ENCODE measurements around the gene MT1G. TPM values are rescaled to one million over a fixed set of nuclear protein-coding genes. Genes with fewer than 3 reads are reported as not detected.

Gene MT1G
- total and polyA plus RNA-seq, 9 of the 15 experiments (the other 6 are each of a cell fraction or from before 2014, with no cell fraction given) = 0.28 to 1.7 (median 0.69) TPM; not detected in 4

GRCh38 chr16:56626685-56627084 lies 41.2 kb downstream of the MT1G start:
- Histone ChIP-seq H4K20me1 (replicated peaks; ENCODE audit: control insufficient read depth, insufficient read depth, low read length) (no peaks in the 10 kb centered on the region), H3K4me3 (no peak overlapping the region), H3K27ac (ENCODE audit: extremely low read depth, low read depth, low read length) (no peak overlapping the region), H2AFZ (ENCODE audit: low read depth, low read length) (no peak overlapping the region), H3K4me1 (replicated peaks in 1 of 2; ENCODE audit: control insufficient read depth in 2 of 2, insufficient read depth in 2 of 2, low read length in 2 of 2) (peaks cover 0 to 7% of the 10 kb centered on the region in 2 experiments; a peak in 2 of 5 replicates), H3K9me3 (replicated peaks; ENCODE audit: control insufficient read depth, insufficient read depth, low read depth, low read length) (no peaks in the 10 kb centered on the region), H3K27me3 (ENCODE audit: control insufficient read depth in 2 of 2, insufficient read depth in 2 of 2, low read length in 2 of 2) (peaks cover 21 to 45% of the 10 kb centered on the region in 2 experiments; a peak in 4 of 5 replicates), H3K36me3 (ENCODE audit: control insufficient read depth, insufficient read depth, low read length) (no peaks in the 10 kb centered on the region), H3K9me1 (ENCODE audit: control insufficient read depth, insufficient read depth, low read length) (no peaks in the 10 kb centered on the region), H3K9ac (ENCODE audit: insufficient read depth in 1 of 2, low read depth in 2 of 2, low read length in 2 of 2) (no peak overlapping the region), H3K79me2 (ENCODE audit: control insufficient read depth, insufficient read depth, low read length) (no peaks in the 10 kb centered on the region), H3K4me2 (ENCODE audit: insufficient read depth, low read length) (no peak overlapping the region)
- 0% methylated on average over 5 of the region's 7 CpGs for WGBS (ENCODE audit: insufficient coverage, low coverage, missing lambda C conversion rate)
- no peak for DNase-seq (ENCODE audit: extremely low read depth in 1 of 4, low spot score in 3 of 4)
- no peak for ATAC-seq
- ChIA-PET POLR2A (no interaction called here), CTCF (ENCODE audit: low intra/inter-chr PET ratio) (no interaction called here)
- intact Hi-C loops (cut with micrococcal nuclease) (no loop called here), in situ Hi-C loops (cut with MboI) (no loop called here)
- FAIRE-seq = no peak
- TF ChIP-seq GABPB2 (CRISPR knock-in tag; conservative IDR thresholded peaks at IDR 0.05) (no peak), MAFK (IDR thresholded peaks at IDR 0.05; ENCODE audit: low read length) (no peak), PYGO2 (tag; IDR thresholded peaks at IDR 0.05) (no peak), ZNF717 (CRISPR knock-in tag; IDR thresholded peaks at IDR 0.05) (no peak), MCM5 (IDR thresholded peaks at IDR 0.05; ENCODE audit: low read depth) (no peak)
- no TSS peak for BruUV-seq (replicated peaks)

- no peak overlapping the region for H3K4me3 ChIP-seq
- no TSS peak for BruUV-seq (replicated peaks)
- H4K20me1 ChIP-seq (replicated peaks; ENCODE audit: control insufficient read depth, insufficient read depth, low read length) = no peaks in the 10 kb centered on the region
- no peaks in the 10 kb centered on the region for H3K79me2 ChIP-seq (ENCODE audit: control insufficient read depth, insufficient read depth, low read length)
- no peak overlapping the region for H3K9ac ChIP-seq (ENCODE audit: insufficient read depth in 1 of 2, low read depth in 2 of 2, low read length in 2 of 2)
- WGBS (ENCODE audit: insufficient coverage, low coverage, missing lambda C conversion rate) = 1% methylated on average over 11 of the region's 16 CpGs
- intact Hi-C loops (cut with micrococcal nuclease) (no loop called here), in situ Hi-C loops (cut with MboI) (no loop called here)
- DNase-seq (ENCODE audit: extremely low read depth in 1 of 4, low spot score in 3 of 4) = no peak
- ChIA-PET CTCF (ENCODE audit: low intra/inter-chr PET ratio) (no interaction called here), POLR2A (interaction anchor here (1.0 kb wide), 1 partner anchor 13 kb away, joined by 4 read pairs; no protein-coding TSS in a partner anchor)
- no peak overlapping the region for H3K27ac ChIP-seq (ENCODE audit: extremely low read depth, low read depth, low read length)
- no peak overlapping the region for H3K4me2 ChIP-seq (ENCODE audit: insufficient read depth, low read length)
- FAIRE-seq = no peak
- H2AFZ ChIP-seq (ENCODE audit: low read depth, low read length) = no peak overlapping the region
- TF ChIP-seq ZNF408 (CRISPR knock-in tag; IDR thresholded peaks at IDR 0.05; ENCODE audit: low read depth) = no peak
- no peak; the same call in 2 of the 3 replicates for ATAC-seq
- H3K36me3 ChIP-seq (ENCODE audit: control insufficient read depth, insufficient read depth, low read length) = no peaks in the 10 kb centered on the region
- peaks cover 0 to 7% of the 10 kb centered on the region in 2 experiments; a peak in 2 of 5 replicates for H3K4me1 ChIP-seq (replicated peaks in 1 of 2; ENCODE audit: control insufficient read depth in 2 of 2, insufficient read depth in 2 of 2, low read length in 2 of 2)
- peaks cover 16 to 40% of the 10 kb centered on the region in 2 experiments; a peak in 4 of 5 replicates for H3K27me3 ChIP-seq (ENCODE audit: control insufficient read depth in 2 of 2, insufficient read depth in 2 of 2, low read length in 2 of 2)
- H3K9me1 ChIP-seq (ENCODE audit: control insufficient read depth, insufficient read depth, low read length) = no peaks in the 10 kb centered on the region
- no peaks in the 10 kb centered on the region for H3K9me3 ChIP-seq (replicated peaks; ENCODE audit: control insufficient read depth, insufficient read depth, low read depth, low read length)
These were observed 41.8 kb downstream of the MT1G start for GRCh38 chr16:56625943-56626654.

All from K562 (cell line).